HG03139 (cell line): ENCODE results near the gene RAB18.
A peak's percentile ranks its signal among the peaks of the same experiment; 100 is the strongest.
"Not testable (repeated sequence)": the region's sequence is repeated elsewhere in the genome, so short reads cannot be mapped to it uniquely, and the experiment has no call there.

ENCODE experiments used
- ATAC-seq: cut with Tn5 transposase; IDR thresholded peaks from one replicate; pipeline ENCODE4 v1.9.1; 2021; ENCODE audit not compliant: unreplicated experiment

RAB18 gene

GRCh38 chr10:27504007-27504807 is at the start of gene RAB18:
Gene RAB18, plus strand, starts transcription at chr10:27504304. Its CDS starts 66 bp downstream, at chr10:27504370.
- peak; percentile 97 for ATAC-seq

GRCh38 chr10:27454837-27455236 is 49.3 kb upstream of the RAB18 start:
- no peak for ATAC-seq

- ATAC-seq, result no peak
Measured at GRCh38 chr10:27457261-27457945, 46.7 kb upstream of the RAB18 start.

DNA sequence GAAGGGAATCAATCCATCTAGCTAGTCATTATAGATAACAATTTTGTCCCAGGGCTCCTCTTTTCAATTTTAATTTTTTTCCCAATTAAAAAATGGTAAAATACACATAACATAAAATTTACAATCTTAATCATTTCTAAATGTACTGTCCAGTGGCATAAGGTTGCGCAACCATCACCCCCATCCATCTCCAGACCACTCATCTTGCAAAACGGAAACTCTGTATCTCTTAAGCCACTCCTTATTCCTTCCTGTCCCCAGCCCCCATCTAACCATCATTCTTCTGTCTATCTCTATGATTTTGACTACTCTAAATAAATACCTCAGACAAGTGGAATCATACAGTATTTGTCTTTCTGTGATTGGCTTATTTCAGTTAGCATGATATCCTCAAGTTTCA is 46.1 kb upstream of the RAB18 start:
- ATAC-seq, result no peak

DNA sequence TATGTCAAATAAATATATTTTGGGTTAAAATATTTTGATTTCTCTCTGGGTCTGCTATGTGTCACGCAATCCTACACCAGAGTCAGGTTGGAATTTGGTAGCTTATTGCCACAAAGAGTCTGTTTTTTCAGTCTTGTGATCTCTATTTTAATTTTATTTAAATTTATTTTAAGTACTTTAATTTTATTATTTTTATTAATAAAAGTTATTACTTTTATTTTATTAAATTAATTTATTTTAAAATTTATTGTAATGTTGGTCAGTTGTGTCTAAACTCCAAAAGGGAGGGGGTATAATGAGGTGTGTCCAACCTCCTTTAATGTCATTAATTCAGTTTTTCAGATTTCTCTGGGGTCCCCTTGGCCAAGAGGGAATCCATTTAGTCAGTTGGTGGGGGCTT is 42.8 kb upstream of the RAB18 start:
- ATAC-seq, result no peak

GRCh38 chr10:27463961-27464360 is 40.1 kb upstream of the RAB18 start:
- ATAC-seq, result no peak

DNA sequence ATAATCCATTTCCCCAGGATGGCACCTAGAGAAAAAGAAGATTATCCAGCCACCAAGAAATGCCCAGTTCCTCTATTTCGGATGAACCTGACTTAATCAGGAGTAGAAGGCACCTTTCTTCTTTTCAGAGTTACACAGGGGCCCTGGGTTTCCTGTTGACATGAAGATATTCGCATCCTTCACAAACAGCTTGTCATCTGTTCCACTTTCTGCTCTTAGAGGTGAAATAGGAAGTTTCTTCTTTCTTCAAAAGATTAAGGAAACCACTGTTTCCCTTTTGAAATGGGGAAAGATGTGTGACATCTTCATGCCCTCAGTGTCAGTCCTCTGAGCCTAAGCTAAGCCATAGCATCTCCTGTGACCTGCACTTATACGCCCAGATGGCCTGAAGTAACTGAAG is 39.1 kb upstream of the RAB18 start:
- no peak for ATAC-seq

- ATAC-seq, result not testable (repeated sequence)
Measured at GRCh38 chr10:27465596-27465995, 38.5 kb upstream of the RAB18 start.

DNA sequence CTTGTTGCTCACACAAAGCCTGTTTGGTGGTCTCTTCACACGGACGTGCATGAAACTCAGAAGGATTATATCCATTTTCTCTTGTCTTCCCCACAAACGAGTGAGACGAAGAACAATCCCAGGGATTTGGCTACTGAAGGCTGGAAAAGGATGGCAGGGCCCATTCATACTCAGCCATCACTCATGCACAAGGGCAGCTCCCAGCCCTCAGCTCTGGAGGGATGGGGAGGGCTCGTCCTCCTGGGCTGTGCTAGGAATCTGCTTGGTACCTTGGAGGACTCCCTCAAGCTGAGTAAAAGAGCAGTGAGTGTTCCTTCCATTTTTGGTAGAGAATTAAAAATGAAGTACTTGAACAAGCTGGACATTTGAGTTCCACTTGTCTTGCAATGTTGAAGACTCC is 33.2 kb upstream of the RAB18 start:
- no peak for ATAC-seq

DNA sequence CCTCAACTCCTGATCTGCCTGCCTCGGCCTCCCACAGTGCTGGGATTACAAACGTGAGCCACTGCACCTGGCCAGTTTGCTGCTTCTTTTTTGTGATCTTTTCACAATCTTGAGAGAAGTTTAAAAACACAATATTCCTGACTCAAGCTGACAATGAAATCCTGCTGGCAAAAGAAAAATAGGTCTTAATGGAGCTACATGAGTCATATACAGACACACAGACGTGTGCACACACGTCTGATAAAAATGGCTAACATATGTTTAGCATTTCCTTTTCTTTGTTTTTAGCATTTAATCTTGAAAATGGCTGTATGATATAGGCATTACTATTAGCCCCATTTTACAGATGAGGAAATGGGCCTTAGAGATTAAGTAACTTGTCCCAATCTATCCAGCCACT is 29.4 kb upstream of the RAB18 start:
- no peak for ATAC-seq

DNA sequence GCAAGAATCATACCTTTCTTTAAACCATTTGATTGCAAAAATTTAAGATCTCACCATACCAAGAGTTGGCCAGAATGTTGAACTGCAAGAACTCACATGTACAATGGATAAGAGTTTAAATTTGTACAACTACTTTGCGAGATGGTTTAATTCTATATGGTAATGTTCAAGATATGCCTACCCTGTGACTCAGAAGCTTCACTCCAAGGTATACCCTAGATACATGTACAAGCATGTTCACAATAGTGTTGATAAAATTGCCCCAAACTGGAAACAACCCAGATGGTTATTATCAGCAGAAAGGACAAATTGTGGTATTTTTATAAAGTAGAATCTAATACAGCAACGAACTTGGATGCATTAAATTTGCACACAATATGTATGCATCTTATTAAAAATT is 25.1 kb upstream of the RAB18 start:
- ATAC-seq, result no peak

GRCh38 chr10:27481486-27481885 is 22.6 kb upstream of the RAB18 start:
- ATAC-seq, result no peak

DNA sequence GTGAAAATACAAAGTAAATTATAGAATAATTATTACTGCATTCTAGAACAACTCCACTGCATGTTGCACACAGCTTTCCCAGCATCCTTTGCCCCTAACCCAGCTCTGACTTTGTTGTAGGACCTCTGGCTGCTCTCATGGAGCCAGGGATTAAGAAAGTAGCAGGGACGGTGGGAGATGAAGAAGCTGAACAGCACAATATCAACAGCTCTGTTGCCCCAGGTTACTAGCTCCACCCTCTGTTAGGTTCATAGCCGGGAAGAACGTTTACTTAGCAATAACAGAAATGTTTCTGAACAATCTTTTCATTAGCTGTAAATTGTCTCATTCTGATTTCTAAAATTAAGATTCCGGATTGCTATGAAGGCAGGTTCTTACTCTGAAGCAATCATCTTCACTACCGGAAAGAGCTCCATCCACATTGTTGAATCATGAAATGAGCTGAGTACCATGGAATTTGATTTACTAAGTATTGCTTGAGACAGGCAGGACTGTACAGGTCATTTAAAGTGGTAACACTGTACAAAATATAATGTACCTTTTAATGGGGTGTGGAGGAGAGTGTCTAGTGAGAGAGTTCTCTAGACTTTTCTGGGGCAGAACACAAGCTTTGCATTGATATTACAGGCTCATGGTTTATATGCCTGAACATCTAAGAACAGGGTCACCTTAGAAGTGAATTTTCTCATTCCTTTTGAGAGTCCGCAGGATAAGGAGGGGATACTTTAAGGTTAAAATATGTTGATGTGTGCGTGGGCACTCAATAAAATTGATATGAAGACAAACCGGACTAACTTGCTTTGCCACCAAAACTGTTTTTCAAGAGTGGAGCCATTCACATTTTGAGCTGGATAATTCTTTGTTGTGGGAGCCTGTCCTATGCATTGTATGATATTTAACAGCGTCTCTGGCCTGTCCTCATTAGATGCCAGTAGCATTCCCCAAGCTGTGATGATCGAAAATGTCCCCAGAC is 20.8 kb upstream of the RAB18 start:
- ATAC-seq, result no peak

- no peak for ATAC-seq
Measured at GRCh38 chr10:27485368-27485767, 18.7 kb upstream of the RAB18 start.

DNA sequence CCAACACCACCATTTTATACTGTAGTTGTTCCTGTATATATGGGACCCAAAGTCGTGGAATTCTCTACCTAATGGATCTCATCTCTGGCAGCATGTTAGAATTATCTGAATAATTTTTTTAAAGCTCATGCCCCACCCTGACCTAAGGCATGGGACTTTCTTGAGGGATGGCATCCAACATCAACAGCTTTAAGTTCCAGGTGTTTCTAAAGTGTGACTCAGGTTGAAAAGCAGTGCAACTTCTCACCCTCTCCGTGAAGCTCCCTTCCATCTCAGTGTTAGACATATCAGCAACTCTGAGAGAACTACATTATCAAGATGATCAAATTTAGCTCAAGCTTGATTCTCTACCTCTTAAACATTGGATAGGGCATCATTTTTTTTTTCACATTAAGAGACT is 18.1 kb upstream of the RAB18 start:
- ATAC-seq, result no peak

DNA sequence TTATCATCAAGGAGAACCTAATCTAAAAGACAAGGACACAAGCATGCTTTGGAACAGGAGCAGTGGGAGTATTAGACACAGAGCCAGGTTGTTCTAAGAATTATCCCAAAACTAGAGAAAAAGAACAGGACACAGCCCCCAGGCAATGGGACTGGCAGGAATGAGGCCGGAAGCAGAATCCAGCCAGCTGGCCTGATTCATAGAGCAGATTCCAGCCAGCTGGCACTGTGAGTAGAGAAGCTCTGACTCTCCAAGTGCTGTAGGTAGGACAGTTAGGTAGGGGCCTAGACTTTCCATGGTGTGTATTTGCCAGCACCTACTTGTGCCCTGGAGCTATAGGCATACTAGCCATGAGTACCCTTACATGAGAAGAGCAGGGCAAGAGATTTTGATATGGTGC is 13.3 kb upstream of the RAB18 start:
- ATAC-seq, result no peak

- ATAC-seq, result no peak
Measured at GRCh38 chr10:27494116-27494805, 9.8 kb upstream of the RAB18 start.

GRCh38 chr10:27496137-27496536 is 8.0 kb upstream of the RAB18 start:
- ATAC-seq, result no peak

DNA sequence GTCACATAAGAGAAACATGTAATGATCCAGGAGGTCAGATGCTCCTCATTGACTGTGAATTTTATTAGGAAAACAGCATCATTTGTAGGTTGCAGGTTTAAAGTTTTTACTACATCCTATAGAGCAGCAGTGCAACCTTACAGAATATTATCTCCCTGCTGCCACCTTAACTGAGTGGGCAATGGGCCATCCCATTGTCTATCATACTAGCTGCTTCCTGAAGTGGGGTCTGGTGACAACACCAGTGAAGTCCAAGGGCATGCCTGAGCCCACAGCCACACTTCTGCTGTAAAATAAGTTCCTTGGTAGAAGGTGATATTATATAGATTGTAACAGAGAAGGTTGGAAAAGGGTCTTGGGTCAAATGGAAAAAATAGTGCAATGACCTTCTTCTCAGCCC is 4.0 kb upstream of the RAB18 start:
- no peak for ATAC-seq

DNA sequence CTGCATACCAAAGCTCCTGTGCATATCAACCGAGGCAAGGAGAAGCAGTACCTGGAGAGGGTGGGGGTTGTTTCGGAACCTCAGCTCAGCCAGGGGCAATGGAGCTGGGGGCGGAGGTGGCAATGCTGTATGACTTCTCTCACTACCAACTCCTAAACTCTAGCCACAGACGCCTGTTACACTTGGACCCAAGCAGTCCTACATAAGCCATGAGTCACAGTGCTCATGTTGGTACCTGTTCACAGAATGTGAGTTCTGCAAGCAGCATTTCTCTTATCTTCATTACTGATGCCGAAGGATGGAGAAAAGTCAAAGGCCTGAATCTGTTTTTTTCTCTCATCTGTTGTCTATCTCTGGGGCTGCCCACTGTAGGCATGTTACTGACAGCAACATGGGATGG is 3.2 kb upstream of the RAB18 start:
- no peak for ATAC-seq

DNA sequence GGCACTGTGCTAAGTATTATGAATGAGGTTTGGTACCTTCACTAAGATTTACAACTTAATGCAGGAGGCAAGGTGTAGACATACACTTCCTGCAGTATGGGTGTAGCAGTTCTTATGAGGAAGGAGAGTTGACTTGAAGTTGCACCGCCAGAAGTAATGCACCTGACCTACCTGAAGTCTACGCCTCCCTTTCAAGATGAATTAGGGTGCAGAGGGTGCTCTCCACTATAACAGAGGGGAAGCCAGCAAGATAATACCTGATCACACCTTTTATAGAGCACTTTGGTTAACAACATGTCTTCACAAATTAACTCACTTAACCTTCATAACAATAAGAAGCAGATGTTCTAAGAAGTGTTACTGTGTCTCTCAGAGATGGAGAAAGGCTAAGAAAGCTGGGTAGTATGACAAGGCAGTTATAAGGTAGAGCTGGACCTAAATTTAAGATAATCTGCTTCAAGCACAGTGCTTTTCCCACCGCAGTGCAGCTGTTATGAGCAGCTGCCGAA is 552 bp upstream of the RAB18 start:
- ATAC-seq, result no peak
